GM10266 (cell line): ENCODE results near the gene HECTD2.

Experiments used
- DNase-seq: peaks from one replicate; pipeline ENCODE4 v3.0.0; 2012; ENCODE audit errors: extremely low spot score
- CTCF ChIP-seq: IDR thresholded peaks from 2 replicates; pipeline ENCODE4 v1.5.1; 2012; ENCODE audit warnings: mild to moderate bottlenecking, low read depth; ENCODE audit not compliant: control insufficient read depth, insufficient read depth; ENCODE audit errors: missing control alignments

The HECTD2 gene

GRCh38 chr10:91511549-91512330 is 101.6 kb downstream of the HECTD2 start:
- no peak for TF ChIP-seq CTCF
- DNase-seq: no peak

GRCh38 chr10:91512458-91512857 is 102.3 kb downstream of the HECTD2 start:
- no peak for TF ChIP-seq CTCF
- DNase-seq: no peak

- DNase-seq: no peak
- no peak for TF ChIP-seq CTCF
Measured at GRCh38 chr10:91513598-91514424, 103.7 kb downstream of the HECTD2 start.

- no peak for TF ChIP-seq CTCF
- DNase-seq: no peak
Measured at GRCh38 chr10:91514787-91515186, 104.6 kb downstream of the HECTD2 start.

GRCh38 chr10:91517394-91517793 is 107.2 kb downstream of the HECTD2 start:
- no peak for DNase-seq
- TF ChIP-seq CTCF: no peak

GRCh38 chr10:91519899-91520514 is 109.9 kb downstream of the HECTD2 start:
- DNase-seq: no peak
- no peak for TF ChIP-seq CTCF

- TF ChIP-seq CTCF: no peak
- no peak for DNase-seq
Measured at GRCh38 chr10:91520661-91521060, 110.5 kb downstream of the HECTD2 start.
